ENCODE results near the gene DEK.
A peak's percentile ranks its signal among the peaks of the same experiment; 100 is the strongest.

DEK gene

DNA sequence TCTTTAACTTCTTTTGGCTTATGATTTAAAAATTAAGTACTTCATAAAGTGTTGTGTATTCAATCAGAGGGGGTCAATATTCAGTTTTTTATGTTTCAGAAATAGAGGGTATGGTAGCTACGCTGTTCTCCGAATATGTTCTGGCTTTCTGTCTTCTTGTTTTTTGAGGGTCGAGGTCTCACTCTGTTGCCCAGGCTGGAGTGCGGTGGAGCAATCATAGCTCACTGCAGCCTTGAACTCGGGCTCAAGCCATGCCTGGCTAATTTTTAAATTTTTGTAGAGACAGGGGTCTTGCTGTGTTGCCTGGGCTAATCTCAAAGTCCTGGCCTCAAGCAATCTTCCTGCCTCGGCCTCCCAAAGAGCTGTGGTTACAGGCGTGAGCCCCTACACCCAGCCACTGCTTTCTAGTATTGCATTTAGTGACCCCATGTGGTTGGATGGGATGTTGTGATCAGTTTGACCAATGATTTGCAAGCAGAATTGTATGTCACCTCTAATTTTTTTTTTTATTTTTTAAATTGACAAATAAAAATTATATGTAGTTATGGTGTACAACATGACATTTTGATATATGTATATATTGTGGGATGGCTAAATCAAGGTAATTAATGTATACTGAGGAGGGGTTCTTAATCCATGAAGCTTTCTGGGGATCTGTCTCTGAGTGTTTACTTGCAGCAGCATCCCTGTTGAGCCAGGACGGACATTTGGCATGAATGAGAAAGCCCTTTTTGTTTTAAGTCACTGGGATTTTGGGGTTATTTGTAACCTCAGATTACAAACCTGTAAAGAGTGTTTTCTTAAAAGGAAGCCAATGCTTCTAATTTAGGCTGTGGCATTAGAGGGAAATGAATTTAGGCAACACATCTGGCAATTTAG, 38.5 kb upstream of the DEK start:
- peak; percentile 32 for DNase-seq (ENCODE audit: low read depth)
- TF ChIP-seq MYC (IDR thresholded peaks at IDR 0.05; ENCODE audit: low read depth, low read length), result no peak
- TF ChIP-seq, protein P1, sequence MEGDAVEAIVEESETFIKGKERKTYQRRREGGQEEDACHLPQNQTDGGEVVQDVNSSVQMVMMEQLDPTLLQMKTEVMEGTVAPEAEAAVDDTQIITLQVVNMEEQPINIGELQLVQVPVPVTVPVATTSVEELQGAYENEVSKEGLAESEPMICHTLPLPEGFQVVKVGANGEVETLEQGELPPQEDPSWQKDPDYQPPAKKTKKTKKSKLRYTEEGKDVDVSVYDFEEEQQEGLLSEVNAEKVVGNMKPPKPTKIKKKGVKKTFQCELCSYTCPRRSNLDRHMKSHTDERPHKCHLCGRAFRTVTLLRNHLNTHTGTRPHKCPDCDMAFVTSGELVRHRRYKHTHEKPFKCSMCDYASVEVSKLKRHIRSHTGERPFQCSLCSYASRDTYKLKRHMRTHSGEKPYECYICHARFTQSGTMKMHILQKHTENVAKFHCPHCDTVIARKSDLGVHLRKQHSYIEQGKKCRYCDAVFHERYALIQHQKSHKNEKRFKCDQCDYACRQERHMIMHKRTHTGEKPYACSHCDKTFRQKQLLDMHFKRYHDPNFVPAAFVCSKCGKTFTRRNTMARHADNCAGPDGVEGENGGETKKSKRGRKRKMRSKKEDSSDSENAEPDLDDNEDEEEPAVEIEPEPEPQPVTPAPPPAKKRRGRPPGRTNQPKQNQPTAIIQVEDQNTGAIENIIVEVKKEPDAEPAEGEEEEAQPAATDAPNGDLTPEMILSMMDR (IDR thresholded peaks at IDR 0.05; ENCODE audit: low read depth, low read length), result peak; percentile 8
- no peak overlapping the region for H3K4me3 ChIP-seq (ENCODE audit: low read depth, low read length)

DNA sequence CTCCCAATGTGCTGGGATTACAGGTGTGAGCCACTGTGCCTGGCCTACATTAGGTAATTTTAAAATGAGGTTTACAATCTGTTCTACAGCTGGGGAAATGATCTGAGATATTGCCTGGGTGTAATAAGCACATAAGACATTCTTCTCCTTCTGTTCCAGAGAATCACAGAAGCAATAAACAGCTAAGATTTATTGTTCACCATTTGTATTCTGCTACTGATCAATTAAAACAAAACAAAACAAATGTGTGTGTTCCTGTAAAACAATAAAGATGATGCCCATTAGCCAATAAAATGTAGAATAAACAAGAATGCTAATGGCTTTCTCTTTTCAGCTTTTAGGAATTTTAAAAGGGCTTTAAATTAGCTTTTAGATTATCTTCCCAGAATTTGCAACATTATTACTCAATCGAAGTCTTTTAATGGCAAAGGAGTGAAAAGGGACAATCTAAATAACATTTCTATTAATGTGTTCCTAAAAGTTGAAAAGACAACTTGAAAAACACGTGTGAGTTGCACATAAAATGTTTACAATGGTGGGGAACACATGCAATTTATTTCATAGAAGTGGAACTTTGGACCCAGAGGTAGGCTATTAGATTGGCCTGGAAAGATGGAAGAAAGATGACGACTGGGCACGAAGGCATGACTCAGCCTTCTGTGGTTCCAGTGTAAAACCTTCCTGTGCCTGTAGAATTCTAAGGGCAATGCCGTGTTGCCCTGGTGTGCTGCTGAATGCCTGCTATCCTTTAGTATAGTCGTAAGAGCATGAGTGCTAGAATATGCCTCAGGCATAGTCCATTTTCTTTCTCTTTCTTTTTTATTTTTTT, 29.0 kb upstream of the DEK start:
- peak; percentile 17 for DNase-seq (ENCODE audit: low read depth)
- TF ChIP-seq, protein P2, sequence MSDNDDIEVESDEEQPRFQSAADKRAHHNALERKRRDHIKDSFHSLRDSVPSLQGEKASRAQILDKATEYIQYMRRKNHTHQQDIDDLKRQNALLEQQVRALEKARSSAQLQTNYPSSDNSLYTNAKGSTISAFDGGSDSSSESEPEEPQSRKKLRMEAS (IDR thresholded peaks at IDR 0.05; ENCODE audit: low read depth, low read length), result no peak
- TF ChIP-seq POLR2A (IDR thresholded peaks at IDR 0.05; ENCODE audit: extremely low read depth, insufficient read length) (no peak), MYC (IDR thresholded peaks at IDR 0.05; ENCODE audit: low read depth, low read length) (no peak)
- TF ChIP-seq, protein P1 (IDR thresholded peaks at IDR 0.05; ENCODE audit: low read depth, low read length), result no peak

DNA sequence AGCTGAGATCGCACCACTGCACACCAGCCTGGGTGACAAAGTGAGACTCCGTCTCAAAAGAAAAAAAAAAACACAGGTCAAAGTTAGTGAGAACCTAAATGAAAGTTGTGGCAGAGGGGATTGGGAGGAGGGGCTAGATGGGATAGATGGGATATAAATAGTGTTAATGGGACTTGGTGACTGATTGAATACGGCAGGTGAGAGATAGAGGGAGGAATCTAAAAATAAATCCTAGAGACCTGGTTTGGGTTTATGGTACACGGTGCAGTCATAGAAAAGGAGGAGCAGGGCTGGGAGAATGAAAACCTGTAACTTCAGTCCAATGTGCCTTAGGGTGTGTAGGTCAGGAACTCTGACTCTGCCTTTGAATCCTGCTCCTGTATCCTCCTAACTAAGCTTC, 25.0 kb upstream of the DEK start:
- H3K4me3 ChIP-seq (ENCODE audit: low read depth, low read length), result no peak overlapping the region
- DNase-seq (ENCODE audit: low read depth), result no peak
- TF ChIP-seq, protein P1 (IDR thresholded peaks at IDR 0.05; ENCODE audit: low read depth, low read length), result no peak

More for the DNA sequence above, 29.0 kb upstream of the DEK start:
- no peak overlapping the region for H3K4me3 ChIP-seq (ENCODE audit: low read depth, low read length)

DNA sequence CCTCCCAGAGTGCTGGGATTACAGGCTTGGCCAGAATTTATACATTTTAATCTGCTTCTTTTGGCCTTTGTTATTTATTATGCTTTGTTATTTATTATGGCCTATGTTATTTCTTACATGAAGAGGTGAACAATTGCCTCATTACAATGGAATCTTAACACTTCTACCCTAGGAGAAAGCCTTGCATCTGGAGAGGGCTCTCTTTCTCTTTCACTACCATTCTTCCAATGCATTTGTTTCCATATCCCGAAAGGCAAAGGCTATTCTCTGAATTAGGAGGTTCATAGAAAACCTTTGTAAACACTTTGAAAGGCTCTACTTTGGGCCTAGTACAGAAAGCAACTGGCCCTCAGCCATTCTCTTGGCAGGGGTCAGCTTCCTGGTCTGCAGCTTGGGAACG, 19.9 kb upstream of the DEK start:
- TF ChIP-seq, protein P2 (IDR thresholded peaks at IDR 0.05; ENCODE audit: low read depth, low read length), result no peak
- TF ChIP-seq MYC (IDR thresholded peaks at IDR 0.05; ENCODE audit: low read depth, low read length) (no peak), POLR2A (IDR thresholded peaks at IDR 0.05; ENCODE audit: extremely low read depth, insufficient read length) (no peak)
- TF ChIP-seq, protein P1 (IDR thresholded peaks at IDR 0.05; ENCODE audit: low read depth, low read length), result no peak
- no peak for DNase-seq (ENCODE audit: low read depth)
- no peak overlapping the region for H3K4me3 ChIP-seq (ENCODE audit: low read depth, low read length)

DNA sequence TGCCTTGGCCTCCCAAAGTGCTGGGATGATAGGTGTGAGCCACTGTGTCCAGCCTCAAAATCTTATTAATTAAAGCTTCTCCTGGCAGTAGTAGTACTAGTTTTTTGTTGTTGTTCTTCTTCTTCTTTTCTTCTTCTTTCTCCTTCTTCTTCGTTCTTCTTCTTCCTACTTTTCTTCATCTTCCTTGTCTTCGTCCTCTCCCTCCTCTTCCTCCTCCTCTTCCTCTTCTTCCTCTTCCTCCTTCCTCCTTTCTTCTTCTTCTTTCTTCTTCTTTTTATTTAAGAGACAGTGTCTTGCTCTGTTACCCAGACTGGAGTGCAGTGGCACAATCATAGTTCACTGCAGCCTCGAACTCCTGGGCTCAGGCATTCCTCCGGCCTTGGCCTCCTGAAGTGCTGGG, 17.2 kb upstream of the DEK start:
- H3K4me3 ChIP-seq (ENCODE audit: low read depth, low read length), result no peak overlapping the region
- no peak for DNase-seq (ENCODE audit: low read depth)
- TF ChIP-seq POLR2A (IDR thresholded peaks at IDR 0.05; ENCODE audit: extremely low read depth, insufficient read length) (no peak), MYC (IDR thresholded peaks at IDR 0.05; ENCODE audit: low read depth, low read length) (no peak)
- TF ChIP-seq, protein P2 (IDR thresholded peaks at IDR 0.05; ENCODE audit: low read depth, low read length), result no peak
- TF ChIP-seq, protein P1 (IDR thresholded peaks at IDR 0.05; ENCODE audit: low read depth, low read length), result no peak
